Psoas muscle (tissue), 8 donors: Measurements from ENCODE around the gene LDLRAD4. TPM values are rescaled to one million over a fixed set of nuclear protein-coding genes. Genes with fewer than 3 reads are reported as not detected.

Experiments used
- ATAC-seq, 4 donors: fragments of 200-7000 bp; cut with Tn5 transposase; one replicate each; pipeline ENCODE4 v1.9.1; 2020; ENCODE audit warnings: moderate library complexity in 3 of 4, mild to moderate bottlenecking in 2 of 4
- DNase-seq, 2 donors: peaks; one replicate each; pipeline ENCODE4 v3.0.0-alpha.2; 2020
- H3K27ac ChIP-seq: fragments of 200-600 bp; one replicate; pipeline ENCODE4 v1.8.0; 2022
- H3K27me3 ChIP-seq, 3 donors: fragments of 200-600 bp in 1 of 3; one replicate each; pipeline versions ENCODE4 v1.6.1 to v1.8.0; 2013 to 2022; ENCODE audit warnings: low read length in 2 of 3, mild to moderate bottlenecking in 2 of 3, moderate library complexity in 1 of 3; ENCODE audit not compliant: insufficient read depth in 3 of 3
- H3K36me3 ChIP-seq, 2 donors: fragments of 200-600 bp in 1 of 2; one replicate each; pipeline versions ENCODE4 v1.6.1 to v1.8.0; 2013 to 2022; ENCODE audit warnings: low read depth in 1 of 2, mild to moderate bottlenecking in 1 of 2, moderate library complexity in 1 of 2; ENCODE audit not compliant: insufficient read depth in 1 of 2
- H3K4me1 ChIP-seq: fragments of 200-600 bp; one replicate; pipeline ENCODE4 v1.8.0; 2022
- H3K4me3 ChIP-seq: fragments of 200-600 bp; one replicate; pipeline ENCODE4 v1.8.0; 2022; ENCODE audit warnings: mild to moderate bottlenecking
- H3K9me3 ChIP-seq: fragments of 200-600 bp; one replicate; pipeline ENCODE4 v1.8.0; 2022
- WGBS, 3 donors: extraction: QIAGEN DNeasy Blood & Tissue Kit; methylation state at CpG; one replicate each; pipeline versions ENCODE4 v1.1.6 to v1.1.7; 2013; 5-methylcytosine and 5-hydroxymethylcytosine counted together
- intact Hi-C, 2 donors: fragments of 100-400 bp; cut with DNase I; formaldehyde crosslinking; loops; one replicate each; pipeline versions ENCODE4 v1.11.0 to v1.14.2; 2022
- polyA plus RNA-seq, 3 donors: library from polyadenylated mRNA; stranded (reverse); fragments of 200-250 nt; gene quantifications; one replicate each; pipeline ENCODE4 v1.2.3, GENCODE V29; 2013
- total RNA-seq, 4 donors: library from RNA; stranded (reverse); fragmentation: NEBNext Ultra II Directional in 2 of 4; extraction: Animal tissue kit (Norgen Biotek cat#: 25700) in 2 of 4; gene quantifications; one replicate each; pipeline versions ENCODE4 v1.2.1 to v1.2.4, GENCODE V29; 2021 to 2023
- TF ChIP-seq, protein P1 (sequence below): fragments of 200-600 bp; IDR thresholded peaks from one replicate; pipeline ENCODE4 v1.8.0; 2022; ENCODE audit warnings: antibody characterized with exemption
- donor health status: healthy with polysubstance abuse.
- donor health status: DM: no; HTN: no; CAD: no; lungs with moderate emphysema.
- donor health status: Bipolar disorder and iron deficiency.
- donor health status: healthy.
- donor health status: DM: yes; HTN: yes; CAD: no.
- donor health status: DM: no; HTN: no; CAD: no.
- donor health status: DM: no; HTN: no; CAD: no.
- donor health status: DM: yes; HTN: yes; CAD: no.

LDLRAD4 gene
- total and polyA plus RNA-seq, 7 donors, result 1.8 to 13.9 (median 3.8) TPM

DNA sequence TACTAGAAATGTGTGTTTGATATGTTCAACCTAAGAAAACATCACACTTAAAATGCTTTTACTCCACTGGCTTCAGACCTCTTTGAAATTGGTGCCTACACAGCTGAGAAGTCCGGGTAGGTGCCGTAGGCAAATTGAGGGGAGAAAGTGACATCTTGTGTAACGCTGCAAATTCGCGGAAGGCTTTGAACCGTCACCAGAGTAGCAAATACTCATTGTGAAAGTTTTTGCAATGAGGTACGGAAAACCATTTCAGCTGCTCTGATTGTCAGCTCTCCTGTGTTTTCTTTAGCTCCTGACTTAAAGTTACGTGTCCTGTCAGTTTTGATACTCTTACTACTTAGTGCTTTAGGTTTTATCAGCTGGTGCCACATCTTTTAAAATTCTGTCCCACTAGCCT, 283.3 kb downstream of the LDLRAD4 start:
- TF ChIP-seq, protein P1, sequence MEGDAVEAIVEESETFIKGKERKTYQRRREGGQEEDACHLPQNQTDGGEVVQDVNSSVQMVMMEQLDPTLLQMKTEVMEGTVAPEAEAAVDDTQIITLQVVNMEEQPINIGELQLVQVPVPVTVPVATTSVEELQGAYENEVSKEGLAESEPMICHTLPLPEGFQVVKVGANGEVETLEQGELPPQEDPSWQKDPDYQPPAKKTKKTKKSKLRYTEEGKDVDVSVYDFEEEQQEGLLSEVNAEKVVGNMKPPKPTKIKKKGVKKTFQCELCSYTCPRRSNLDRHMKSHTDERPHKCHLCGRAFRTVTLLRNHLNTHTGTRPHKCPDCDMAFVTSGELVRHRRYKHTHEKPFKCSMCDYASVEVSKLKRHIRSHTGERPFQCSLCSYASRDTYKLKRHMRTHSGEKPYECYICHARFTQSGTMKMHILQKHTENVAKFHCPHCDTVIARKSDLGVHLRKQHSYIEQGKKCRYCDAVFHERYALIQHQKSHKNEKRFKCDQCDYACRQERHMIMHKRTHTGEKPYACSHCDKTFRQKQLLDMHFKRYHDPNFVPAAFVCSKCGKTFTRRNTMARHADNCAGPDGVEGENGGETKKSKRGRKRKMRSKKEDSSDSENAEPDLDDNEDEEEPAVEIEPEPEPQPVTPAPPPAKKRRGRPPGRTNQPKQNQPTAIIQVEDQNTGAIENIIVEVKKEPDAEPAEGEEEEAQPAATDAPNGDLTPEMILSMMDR, result no peak
- intact Hi-C loops, result no loop called here
- no peak for DNase-seq
- ATAC-seq, result peak in 3 of 4 donors; percentile 21 to 45 (median 21)
- H3K4me3 ChIP-seq, result peak overlapping the region; percentile 54
- H3K27ac ChIP-seq, result peak overlapping the region; percentile 77
- 22 to 71% (median 29%) methylated on average over 8 of the region's 8 CpGs for WGBS, 3 donors
- H3K36me3 ChIP-seq, result peaks cover 0 to 2% of the 10 kb centered on the region in 2 donors
- peaks cover 55% of the 10 kb centered on the region for H3K4me1 ChIP-seq
- H3K9me3 ChIP-seq, result no peaks in the 10 kb centered on the region
- H3K27me3 ChIP-seq, result no peaks in the 10 kb centered on the region

DNA sequence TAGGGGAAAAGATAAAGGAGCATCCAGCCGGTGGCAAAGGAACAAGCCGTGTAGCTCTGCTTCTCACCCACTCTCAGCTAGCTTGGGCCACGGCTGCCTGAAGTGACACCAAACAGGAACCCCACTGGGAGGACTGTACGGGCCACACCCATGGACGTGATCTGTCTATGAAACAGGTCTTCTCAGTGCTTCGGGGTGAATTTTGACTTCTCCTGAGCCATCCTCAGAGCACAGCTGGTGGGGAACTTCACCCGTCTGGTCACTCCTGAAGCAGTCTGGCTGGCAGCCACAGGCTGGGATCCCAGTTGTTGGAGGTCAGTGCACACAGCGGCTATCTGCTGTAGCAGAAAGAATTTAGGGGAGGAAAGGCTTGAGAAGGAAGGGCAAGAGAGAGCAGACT, 284.0 kb downstream of the LDLRAD4 start:
- DNase-seq (peak; percentile 67 to 74), ATAC-seq (peak; percentile 29 to 44 (median 42))
- TF ChIP-seq, protein P1, result no peak
- Histone ChIP-seq H3K27me3 (no peaks in the 10 kb centered on the region), H3K4me3 (peak overlapping the region; percentile 54), H3K4me1 (peaks cover 55% of the 10 kb centered on the region), H3K36me3 (peaks cover 0 to 2% of the 10 kb centered on the region in 2 donors), H3K9me3 (no peaks in the 10 kb centered on the region), H3K27ac (peak overlapping the region; percentile 77)
- intact Hi-C loops, result no loop called here
- 27 to 53% (median 30%) methylated on average over 8 of the region's 8 CpGs for WGBS, 3 donors

DNA sequence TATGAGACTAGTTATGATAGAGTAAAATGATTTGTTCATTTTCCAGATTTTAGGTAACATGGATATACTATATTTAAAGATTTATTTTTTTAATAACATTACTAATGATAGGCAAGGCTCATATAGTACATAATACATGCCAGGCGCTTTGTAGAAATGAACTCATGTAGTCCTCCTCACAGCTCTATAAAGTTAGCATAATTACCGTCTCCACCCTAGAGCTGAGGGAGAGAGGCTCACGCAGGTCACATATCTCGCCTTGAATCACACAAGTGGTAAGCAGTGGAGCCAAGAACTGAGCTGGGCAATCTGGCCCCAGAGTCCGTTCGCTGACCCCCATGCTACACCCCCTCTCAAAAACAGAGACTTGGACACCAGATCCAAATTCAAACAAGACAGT, 285.3 kb downstream of the LDLRAD4 start:
- ATAC-seq (no peak), DNase-seq (no peak)
- intact Hi-C loops, result no loop called here
- Histone ChIP-seq H3K4me3 (no peak overlapping the region), H3K27ac (no peak overlapping the region), H3K9me3 (no peaks in the 10 kb centered on the region), H3K36me3 (peaks cover 0 to 2% of the 10 kb centered on the region in 2 donors), H3K27me3 (no peaks in the 10 kb centered on the region), H3K4me1 (peaks cover 65% of the 10 kb centered on the region)
- WGBS, 3 donors, result 62 to 65% (median 63%) methylated on average over 6 of the region's 6 CpGs
- TF ChIP-seq, protein P1, result no peak

DNA sequence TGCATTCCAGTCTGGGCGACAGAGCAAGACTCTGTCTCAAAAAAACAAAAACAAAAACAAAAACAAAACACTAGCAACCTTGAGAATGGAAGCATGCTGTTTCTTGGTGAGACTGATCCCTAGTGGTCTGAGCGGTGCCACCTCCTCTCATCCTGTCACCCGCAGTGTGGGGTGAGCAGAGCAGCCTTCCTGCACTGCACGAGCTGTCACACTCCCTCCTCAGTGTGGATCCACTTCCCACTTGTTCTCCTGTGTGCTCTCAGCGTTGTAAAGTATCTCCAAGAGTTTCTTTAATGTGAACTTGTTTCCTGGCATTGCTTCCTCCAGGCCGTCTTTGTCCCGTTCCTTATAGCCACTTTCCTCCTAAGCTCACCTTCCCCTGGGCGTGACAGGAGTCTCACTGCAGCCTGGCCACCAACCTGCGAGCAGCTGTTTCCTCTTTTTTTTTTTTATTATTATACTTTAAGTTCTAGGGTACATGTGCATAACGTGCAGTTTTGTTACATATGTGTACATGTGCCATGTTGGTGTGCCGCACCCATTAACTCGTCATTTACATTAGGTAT, 287.3 kb downstream of the LDLRAD4 start:
- peaks cover 74% of the 10 kb centered on the region for H3K4me1 ChIP-seq

More for the DNA sequence above, 287.3 kb downstream of the LDLRAD4 start:
- no peak for DNase-seq
- TF ChIP-seq, protein P1, result no peak
- intact Hi-C loops, result no loop called here
- H3K27me3 ChIP-seq, result no peaks in the 10 kb centered on the region
- H3K4me3 ChIP-seq, result no peak overlapping the region
- H3K9me3 ChIP-seq, result no peaks in the 10 kb centered on the region
- no peak overlapping the region for H3K27ac ChIP-seq
- peaks cover 0 to 2% of the 10 kb centered on the region in 2 donors for H3K36me3 ChIP-seq
- 68 to 69% (median 68%) methylated on average over 12 of the region's 12 CpGs for WGBS, 3 donors
- no peak for ATAC-seq
